Endometrial microvascular endothelial cells (primary cell): Measurements from ENCODE around the gene SLC4A2. TPM values are rescaled to one million over a fixed set of nuclear protein-coding genes. Genes with fewer than 3 reads are reported as not detected.
"Not testable (repeated sequence)": the region's sequence is repeated elsewhere in the genome, so short reads cannot be mapped to it uniquely, and the experiment has no call there.

ENCODE experiments used
- in situ Hi-C: cut with HindIII; loops from 2 replicates; pipeline ENCODE4 v1.10.0; 2017; ENCODE audit warnings: low sequenced_read_pairs, low pct_unique_long_range_greater_than_20kb; ENCODE audit errors: inconsistent ontology term
- total RNA-seq: library from RNA; depleted of rRNA; stranded (reverse); fragments of >200 nt; gene quantifications from one replicate; pipeline ENCODE4 v1.2.3, GENCODE V29; 2015; ENCODE audit errors: inconsistent ontology term

The SLC4A2 gene
- total RNA-seq, 1 donor from 2014 or later = 212 TPM

DNA sequence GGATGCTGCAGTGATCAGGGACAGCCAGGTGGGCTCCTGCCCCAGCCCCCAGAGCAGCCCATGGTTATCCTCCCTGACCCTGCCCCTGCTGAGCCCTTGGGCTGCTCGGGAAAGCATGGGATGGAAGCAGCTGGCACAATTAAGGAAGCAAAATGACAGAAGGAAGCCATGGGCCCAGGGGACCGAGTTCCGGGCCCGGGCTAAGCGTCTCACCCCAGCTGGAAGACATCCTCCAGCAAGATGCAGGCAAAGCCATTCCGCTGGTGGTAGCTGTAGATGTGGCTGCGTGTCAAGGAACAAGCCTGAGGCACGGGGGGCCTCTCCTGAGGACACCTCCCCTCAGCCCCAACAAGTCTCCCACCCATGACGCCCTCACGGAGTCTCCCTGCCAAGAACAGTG lies 36.2 kb upstream of the SLC4A2 start:
- in situ Hi-C loops = no loop called here

GRCh38 chr7:151024435-151025056 lies 34.8 kb upstream of the SLC4A2 start, which contains the start of gene ATG9B:
Gene ATG9B, minus strand, starts transcription at chr7:151024494. Its CDS starts 71 bp downstream, at chr7:151024423.
- in situ Hi-C loops = no loop called here

DNA sequence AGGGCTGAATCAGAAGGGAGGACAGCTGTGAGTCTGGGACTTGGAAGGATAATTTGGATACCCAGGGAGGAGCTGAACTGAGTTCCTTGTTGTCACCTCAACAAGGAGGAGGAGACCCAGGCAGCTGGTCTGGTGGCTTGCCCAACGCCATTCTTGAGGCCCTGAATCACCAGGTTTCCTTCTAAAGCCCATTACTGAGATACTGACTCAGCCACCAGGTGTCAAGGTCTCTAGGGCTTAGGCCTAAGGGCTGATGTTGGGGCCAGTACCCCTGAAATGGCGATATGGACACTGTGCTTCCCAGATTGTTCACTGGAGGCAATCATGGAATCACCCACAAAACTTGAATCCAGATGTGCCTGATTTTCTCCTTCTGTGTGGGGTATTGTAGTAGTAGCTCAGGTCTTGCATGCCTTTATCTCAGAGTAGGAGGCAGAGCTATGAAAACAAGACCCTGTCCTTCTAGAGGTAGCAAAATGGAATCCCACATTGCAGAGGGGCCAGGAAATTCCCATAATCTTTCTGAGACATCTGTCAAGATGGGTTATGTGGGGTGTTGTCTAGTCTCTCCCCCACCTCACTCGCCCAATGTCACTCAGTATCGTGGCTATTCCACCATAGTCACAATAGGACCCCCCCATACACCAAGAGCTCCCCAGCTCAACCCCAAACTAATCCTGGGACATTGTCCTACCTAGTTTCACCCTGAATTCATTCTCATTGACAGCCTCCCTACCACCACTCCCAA lies 33.3 kb upstream of the SLC4A2 start:
- in situ Hi-C loops = no loop called here

GRCh38 chr7:151026771-151027727 lies 32.3 kb upstream of the SLC4A2 start:
- in situ Hi-C loops = not testable (repeated sequence)

GRCh38 chr7:151027728-151028130 lies 31.7 kb upstream of the SLC4A2 start:
- in situ Hi-C loops = not testable (repeated sequence)

DNA sequence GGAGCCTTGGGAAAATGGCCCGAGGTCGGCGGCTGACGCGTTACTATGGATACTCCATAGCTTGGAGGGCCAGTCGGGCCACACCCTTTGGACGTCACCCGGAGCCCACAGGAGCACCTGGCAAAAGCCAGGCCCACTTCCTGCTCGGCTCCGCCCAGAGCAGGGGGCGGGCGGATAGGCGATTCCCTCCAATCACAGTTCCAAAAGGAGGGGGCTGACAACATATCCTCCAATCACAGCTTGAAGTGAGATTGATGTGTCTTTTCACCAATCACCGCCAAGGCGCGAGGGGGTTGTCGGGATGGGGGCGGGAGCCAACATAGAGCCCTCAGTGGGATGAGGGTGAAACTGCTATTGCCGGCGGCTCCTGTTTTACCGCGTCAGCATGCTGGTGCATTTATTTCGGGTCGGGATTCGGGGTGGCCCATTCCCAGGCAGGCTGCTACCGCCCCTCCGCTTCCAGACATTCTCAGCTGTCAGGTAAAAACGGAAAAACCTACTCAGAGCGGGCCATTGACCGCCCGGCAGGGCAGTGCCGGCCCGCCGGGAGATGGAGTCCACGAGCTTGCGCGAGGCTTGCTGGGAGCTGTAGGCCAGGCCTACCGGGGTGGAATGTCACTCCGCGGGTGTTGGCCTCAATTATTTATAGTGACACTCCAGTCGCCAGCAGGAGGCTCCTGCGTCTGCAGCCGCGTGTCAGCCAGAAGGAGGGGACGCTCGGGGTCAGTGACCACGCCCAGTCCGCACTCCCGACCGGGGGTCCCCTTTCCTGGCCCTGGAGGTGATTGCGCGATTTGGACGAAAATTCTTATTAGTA lies 31.1 kb upstream of the SLC4A2 start, which contains the start of gene ABCB8:
Gene ABCB8 (plus strand): TSS at position 320 of the 817 bp plus-strand sequence. CDS start 66 bp downstream, at position 386.
- in situ Hi-C loops = no loop called here

DNA sequence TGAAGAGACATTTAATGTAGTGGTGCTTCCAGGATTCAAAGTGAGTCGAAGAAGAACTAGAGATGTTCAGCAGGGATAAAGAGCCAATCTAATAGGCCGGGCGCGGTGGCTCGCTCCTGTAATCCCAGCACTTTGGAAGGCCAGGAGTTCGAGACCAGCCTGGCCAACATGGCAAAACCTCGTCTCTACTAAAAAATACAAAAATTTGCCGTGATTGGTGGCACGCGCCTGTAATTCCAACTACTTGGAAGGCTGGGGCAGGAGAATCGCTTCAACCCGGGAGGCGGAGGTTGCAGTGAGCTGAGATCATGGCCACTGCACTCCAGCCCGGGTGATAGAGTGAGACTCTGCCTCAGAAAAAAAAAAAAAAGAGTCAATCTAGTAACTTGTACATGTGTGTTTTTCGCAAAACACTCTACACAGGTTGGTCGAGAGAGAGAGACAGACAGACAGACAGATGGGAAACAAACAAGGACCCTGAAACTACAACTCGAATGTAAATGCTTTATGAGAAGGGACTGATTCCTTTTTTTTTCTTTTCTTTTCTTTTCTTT lies 30.4 kb upstream of the SLC4A2 start:
- in situ Hi-C loops = no loop called here

DNA sequence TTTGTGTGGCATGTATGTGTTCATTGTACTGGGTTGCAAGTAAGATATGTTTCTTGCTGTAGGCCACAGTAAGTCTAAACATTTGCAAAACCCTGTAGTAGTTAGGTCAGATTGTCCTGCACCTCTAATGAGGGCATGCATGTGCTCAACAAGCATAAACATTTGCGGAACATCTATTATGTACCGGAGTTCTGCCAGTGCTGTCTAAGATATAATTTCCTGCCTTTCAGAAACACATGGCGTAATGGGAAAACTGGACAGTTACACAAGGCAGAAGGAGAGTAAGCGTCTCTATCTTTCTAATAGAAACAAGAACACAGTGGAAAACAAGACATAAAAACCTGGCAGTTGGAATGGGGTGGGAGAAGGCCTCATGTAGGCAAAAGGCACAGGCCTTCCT lies 28.4 kb upstream of the SLC4A2 start:
- in situ Hi-C loops = no loop called here

DNA sequence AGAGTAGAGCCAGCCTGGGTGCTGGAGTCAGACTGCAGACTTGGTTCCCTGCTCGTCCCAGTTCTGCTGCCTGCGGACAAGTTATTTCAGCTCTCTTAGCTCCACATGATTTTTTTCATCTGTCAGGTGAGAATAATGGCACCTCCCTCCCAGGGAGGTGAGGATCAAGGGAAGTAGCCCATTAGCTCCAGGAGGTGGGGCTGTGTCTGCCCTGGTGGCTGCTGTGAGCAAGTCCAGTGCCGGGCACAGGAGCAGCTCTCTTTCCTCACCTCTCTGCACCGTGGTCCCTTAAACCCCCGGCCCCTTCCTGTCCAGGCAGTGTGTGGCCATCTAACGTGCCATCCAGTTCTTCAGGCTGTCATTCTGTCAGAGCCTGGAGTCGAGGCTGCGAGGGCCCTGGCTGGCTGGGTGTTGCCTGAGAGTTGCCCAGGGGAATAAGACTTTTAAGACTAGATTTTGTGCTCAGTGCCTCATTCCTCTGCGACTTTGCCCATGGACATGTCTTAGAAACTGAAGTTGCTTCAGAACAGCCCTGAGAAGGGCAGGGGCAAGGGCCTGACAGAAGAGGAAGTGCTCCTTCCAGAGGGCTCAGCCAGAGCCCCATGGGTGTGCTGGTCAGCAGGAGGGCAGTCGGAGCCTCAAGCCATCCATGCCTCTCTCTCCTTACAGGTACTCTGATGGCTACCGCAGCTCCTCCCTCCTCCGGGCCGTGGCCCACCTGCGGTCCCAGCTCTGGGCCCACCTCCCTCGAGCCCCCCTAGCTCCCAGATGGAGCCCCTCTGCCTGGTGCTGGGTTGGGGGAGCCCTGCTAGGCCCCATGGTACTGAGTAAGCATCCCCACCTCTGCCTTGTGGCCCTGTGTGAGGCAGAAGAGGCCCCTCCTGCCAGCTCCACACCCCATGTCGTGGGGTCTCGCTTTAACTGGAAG lies 26.2 kb upstream of the SLC4A2 start:
- in situ Hi-C loops = no loop called here

DNA sequence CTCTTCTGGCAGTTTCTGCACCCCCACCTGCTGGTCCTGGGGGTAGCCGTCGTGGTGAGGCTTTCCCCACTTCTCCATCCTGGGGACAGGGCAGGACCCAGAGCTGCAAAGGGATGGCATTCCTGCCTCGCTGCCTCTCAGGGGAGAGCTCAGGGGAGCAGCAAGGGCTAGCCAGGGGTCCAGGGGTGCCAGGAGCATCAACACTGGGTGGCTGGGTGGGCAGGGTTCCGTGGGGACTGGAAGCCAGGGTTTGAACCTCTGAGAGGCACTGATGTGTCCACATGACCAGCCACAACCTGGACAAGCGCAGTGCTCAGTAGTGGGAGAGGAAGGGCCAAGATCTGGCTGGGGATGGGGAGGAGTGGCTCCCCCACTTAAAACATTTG lies 25.5 kb upstream of the SLC4A2 start:
- in situ Hi-C loops = no loop called here

- in situ Hi-C loops = no loop called here
These were observed 24.9 kb upstream of the SLC4A2 start for GRCh38 chr7:151034312-151035025.

DNA sequence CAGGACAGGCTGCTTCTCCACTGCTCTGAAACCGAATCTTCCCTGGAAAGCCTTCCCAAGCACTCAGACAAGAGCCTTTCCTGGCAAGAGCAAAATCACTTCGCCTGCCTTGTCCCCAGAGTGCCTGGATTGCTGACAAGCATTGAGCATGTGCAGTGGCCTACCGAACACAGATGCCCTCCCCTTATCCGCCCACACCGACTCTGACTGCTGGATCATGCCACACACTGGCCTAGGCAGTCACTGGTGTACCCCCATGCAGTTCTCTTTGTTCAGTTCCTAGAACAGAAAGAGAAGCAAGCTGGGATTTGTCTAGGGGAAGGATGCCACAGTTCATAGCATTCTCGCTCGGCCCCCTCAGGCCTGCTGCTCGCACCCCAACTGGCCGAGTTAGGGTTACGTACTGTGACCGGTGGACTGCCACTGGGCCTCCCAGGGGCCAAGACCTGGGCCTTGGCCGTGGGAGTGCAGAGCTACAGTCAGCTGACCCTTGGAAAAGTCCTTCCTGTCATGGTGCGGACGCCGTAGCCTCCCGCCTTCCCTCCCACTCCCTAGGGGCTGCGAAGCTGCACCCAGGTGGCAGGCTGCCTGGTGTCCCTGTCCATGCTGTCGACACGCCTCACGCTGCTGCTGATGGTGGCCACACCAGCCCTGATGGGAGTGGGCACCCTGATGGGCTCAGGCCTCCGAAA lies 24.2 kb upstream of the SLC4A2 start:
- in situ Hi-C loops = no loop called here

GRCh38 chr7:151035902-151036301 lies 23.5 kb upstream of the SLC4A2 start:
- in situ Hi-C loops = no loop called here

DNA sequence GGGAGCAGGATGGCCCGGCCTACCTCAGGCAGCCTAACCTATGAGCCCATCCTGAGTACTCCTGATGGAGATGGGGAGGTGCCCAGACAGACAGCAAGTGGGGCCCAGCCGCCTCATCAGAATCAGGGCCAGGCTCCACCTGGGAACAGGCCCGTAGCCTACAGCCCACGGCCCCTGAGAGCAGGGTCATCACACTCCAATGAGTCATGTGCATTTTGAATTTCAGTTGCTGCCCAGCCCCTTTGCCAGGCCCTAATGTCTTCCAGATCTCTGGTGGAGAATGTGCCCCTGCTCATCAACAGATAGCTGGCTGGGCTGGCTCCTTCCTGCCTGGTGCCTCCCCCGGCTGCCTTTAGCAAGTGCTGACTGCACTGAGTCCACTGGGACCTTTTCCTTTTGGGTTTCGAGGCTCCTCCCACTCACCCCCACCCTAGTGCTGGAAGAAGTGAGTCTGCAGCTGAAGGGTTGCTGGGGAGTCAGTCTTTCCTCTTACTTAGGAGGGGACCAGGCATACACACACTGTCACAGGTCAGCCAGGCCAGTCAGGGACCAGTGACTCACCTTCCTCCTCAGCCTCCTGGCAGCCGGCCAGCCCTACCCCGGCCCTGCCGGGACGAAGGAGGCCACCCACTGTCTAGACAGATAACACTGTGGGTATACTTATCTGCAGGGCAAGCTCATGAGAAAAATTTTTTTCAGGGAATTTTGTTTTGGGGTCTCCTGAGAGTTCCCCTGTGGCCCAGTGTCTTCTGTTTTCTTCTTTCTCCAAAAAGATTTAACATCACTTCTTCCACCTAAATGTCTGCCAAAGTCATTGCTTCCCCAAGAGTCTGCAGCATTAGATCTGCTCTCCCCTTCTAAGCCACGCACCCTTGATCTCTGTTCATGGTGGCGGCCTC lies 20.2 kb upstream of the SLC4A2 start:
- in situ Hi-C loops = no loop called here

- in situ Hi-C loops = no loop called here
These were observed 19.4 kb upstream of the SLC4A2 start for GRCh38 chr7:151039850-151040548.
